ENCODE measurements around the gene PLEKHB1.

GRCh38 chr11:73650400-73650799 is 4.0 kb downstream of the PLEKHB1 start:
- TF ChIP-seq, protein P1, sequence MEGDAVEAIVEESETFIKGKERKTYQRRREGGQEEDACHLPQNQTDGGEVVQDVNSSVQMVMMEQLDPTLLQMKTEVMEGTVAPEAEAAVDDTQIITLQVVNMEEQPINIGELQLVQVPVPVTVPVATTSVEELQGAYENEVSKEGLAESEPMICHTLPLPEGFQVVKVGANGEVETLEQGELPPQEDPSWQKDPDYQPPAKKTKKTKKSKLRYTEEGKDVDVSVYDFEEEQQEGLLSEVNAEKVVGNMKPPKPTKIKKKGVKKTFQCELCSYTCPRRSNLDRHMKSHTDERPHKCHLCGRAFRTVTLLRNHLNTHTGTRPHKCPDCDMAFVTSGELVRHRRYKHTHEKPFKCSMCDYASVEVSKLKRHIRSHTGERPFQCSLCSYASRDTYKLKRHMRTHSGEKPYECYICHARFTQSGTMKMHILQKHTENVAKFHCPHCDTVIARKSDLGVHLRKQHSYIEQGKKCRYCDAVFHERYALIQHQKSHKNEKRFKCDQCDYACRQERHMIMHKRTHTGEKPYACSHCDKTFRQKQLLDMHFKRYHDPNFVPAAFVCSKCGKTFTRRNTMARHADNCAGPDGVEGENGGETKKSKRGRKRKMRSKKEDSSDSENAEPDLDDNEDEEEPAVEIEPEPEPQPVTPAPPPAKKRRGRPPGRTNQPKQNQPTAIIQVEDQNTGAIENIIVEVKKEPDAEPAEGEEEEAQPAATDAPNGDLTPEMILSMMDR (IDR thresholded peaks at IDR 0.05): no peak
- TF ChIP-seq POLR2A (IDR thresholded peaks at IDR 0.05) (no peak), POLR2AphosphoS5 (IDR thresholded peaks at IDR 0.05) (no peak), EP300 (IDR thresholded peaks at IDR 0.05) (no peak)
